Duodenal mucosa (tissue), 2 donors: ENCODE measurements around the gene TMEM266.
A peak's percentile ranks its signal among the peaks of the same experiment; 100 is the strongest.

Experiments used
- H3K27ac ChIP-seq: one replicate; pipeline ENCODE4 v1.7.0; 2013; ENCODE audit warnings: low read depth, low read length
- H3K27me3 ChIP-seq, 2 donors: one replicate each; pipeline ENCODE4 v1.7.0; 2013; ENCODE audit warnings: low read length in 2 of 2, control low read depth in 1 of 2; ENCODE audit not compliant: insufficient read depth in 2 of 2, control insufficient read depth in 1 of 2
- H3K36me3 ChIP-seq, 2 donors: one replicate each; pipeline ENCODE4 v1.7.0; 2013; ENCODE audit warnings: low read length in 2 of 2, control low read depth in 1 of 2; ENCODE audit not compliant: insufficient read depth in 2 of 2, control insufficient read depth in 1 of 2
- H3K4me1 ChIP-seq, 2 donors: one replicate each; pipeline ENCODE4 v1.7.0; 2013; ENCODE audit warnings: low read length in 2 of 2, control low read depth in 1 of 2; ENCODE audit not compliant: insufficient read depth in 2 of 2, control insufficient read depth in 1 of 2
- H3K4me3 ChIP-seq, 2 donors: one replicate each; pipeline ENCODE4 v1.7.0; 2013; ENCODE audit warnings: low read length in 2 of 2, low read depth in 1 of 2
- H3K9ac ChIP-seq, 2 donors: one replicate each; pipeline ENCODE4 v1.7.0; 2013; ENCODE audit warnings: low read length in 2 of 2, low read depth in 1 of 2
- H3K9me3 ChIP-seq, 2 donors: one replicate each; pipeline ENCODE4 v1.7.0; 2013; ENCODE audit warnings: low read length in 2 of 2, control low read depth in 1 of 2; ENCODE audit not compliant: control insufficient read depth in 1 of 2

TMEM266 gene

GRCh38 chr15:76158815-76159214 is 99.0 kb downstream of the TMEM266 start:
- H3K9ac ChIP-seq = no peak overlapping the region
- peaks cover 0 to 7% of the 10 kb centered on the region in 2 donors for H3K4me1 ChIP-seq
- H3K4me3 ChIP-seq = no peak overlapping the region
- no peaks in the 10 kb centered on the region for H3K9me3 ChIP-seq
- no peaks in the 10 kb centered on the region for H3K27me3 ChIP-seq
- no peak overlapping the region for H3K27ac ChIP-seq
- no peaks in the 10 kb centered on the region for H3K36me3 ChIP-seq

- H3K4me1 ChIP-seq = peaks cover 0 to 7% of the 10 kb centered on the region in 2 donors
- no peak overlapping the region for H3K27ac ChIP-seq
- no peak overlapping the region for H3K4me3 ChIP-seq
- no peak overlapping the region for H3K9ac ChIP-seq
- no peaks in the 10 kb centered on the region for H3K9me3 ChIP-seq
- no peaks in the 10 kb centered on the region for H3K27me3 ChIP-seq
- H3K36me3 ChIP-seq = no peaks in the 10 kb centered on the region
Measured at GRCh38 chr15:76159282-76159681, 99.5 kb downstream of the TMEM266 start.

GRCh38 chr15:76160426-76161152 is 100.8 kb downstream of the TMEM266 start:
- Histone ChIP-seq H3K36me3 (no peaks in the 10 kb centered on the region), H3K9me3 (no peaks in the 10 kb centered on the region), H3K27ac (no peak overlapping the region), H3K9ac (no peak overlapping the region), H3K4me3 (no peak overlapping the region), H3K4me1 (peaks cover 0 to 7% of the 10 kb centered on the region in 2 donors), H3K27me3 (no peaks in the 10 kb centered on the region)

- no peak overlapping the region for H3K4me3 ChIP-seq
- H3K27ac ChIP-seq = no peak overlapping the region
- no peaks in the 10 kb centered on the region for H3K9me3 ChIP-seq
- no peaks in the 10 kb centered on the region for H3K27me3 ChIP-seq
- no peaks in the 10 kb centered on the region for H3K36me3 ChIP-seq
- H3K9ac ChIP-seq = no peak overlapping the region
- peaks cover 0 to 7% of the 10 kb centered on the region in 2 donors for H3K4me1 ChIP-seq
Measured at GRCh38 chr15:76161153-76162035, 101.6 kb downstream of the TMEM266 start.

- Histone ChIP-seq H3K36me3 (no peaks in the 10 kb centered on the region), H3K4me3 (no peak overlapping the region), H3K9me3 (no peaks in the 10 kb centered on the region), H3K27ac (no peak overlapping the region), H3K9ac (no peak overlapping the region), H3K4me1 (peaks cover 0 to 7% of the 10 kb centered on the region in 2 donors), H3K27me3 (no peaks in the 10 kb centered on the region)
Measured at GRCh38 chr15:76162036-76162398, 102.2 kb downstream of the TMEM266 start.

- Histone ChIP-seq H3K27me3 (no peaks in the 10 kb centered on the region), H3K27ac (peak overlapping the region; percentile 32), H3K4me1 (peaks cover 0 to 7% of the 10 kb centered on the region in 2 donors), H3K36me3 (no peaks in the 10 kb centered on the region), H3K9me3 (no peaks in the 10 kb centered on the region), H3K9ac (no peak overlapping the region), H3K4me3 (no peak overlapping the region)
Measured at GRCh38 chr15:76162784-76163456, 103.1 kb downstream of the TMEM266 start.

- Histone ChIP-seq H3K27me3 (no peaks in the 10 kb centered on the region), H3K9me3 (no peaks in the 10 kb centered on the region), H3K36me3 (no peaks in the 10 kb centered on the region), H3K4me1 (peaks cover 0 to 7% of the 10 kb centered on the region in 2 donors), H3K27ac (no peak overlapping the region), H3K4me3 (no peak overlapping the region), H3K9ac (no peak overlapping the region)
Measured at GRCh38 chr15:76163457-76164295, 103.9 kb downstream of the TMEM266 start.

GRCh38 chr15:76164602-76165001 is 104.8 kb downstream of the TMEM266 start:
- no peaks in the 10 kb centered on the region for H3K36me3 ChIP-seq
- H3K27me3 ChIP-seq = no peaks in the 10 kb centered on the region
- H3K4me1 ChIP-seq = peaks cover 0 to 7% of the 10 kb centered on the region in 2 donors
- H3K27ac ChIP-seq = no peak overlapping the region
- H3K4me3 ChIP-seq = no peak overlapping the region
- no peaks in the 10 kb centered on the region for H3K9me3 ChIP-seq
- no peak overlapping the region for H3K9ac ChIP-seq

- Histone ChIP-seq H3K9ac (no peak overlapping the region), H3K4me1 (peaks cover 0 to 7% of the 10 kb centered on the region in 2 donors), H3K9me3 (no peaks in the 10 kb centered on the region), H3K27ac (no peak overlapping the region), H3K27me3 (no peaks in the 10 kb centered on the region), H3K36me3 (no peaks in the 10 kb centered on the region), H3K4me3 (no peak overlapping the region)
Measured at GRCh38 chr15:76165951-76166350, 106.2 kb downstream of the TMEM266 start.
